ENCODE results near the gene ADAP1. TPM values are rescaled to one million over a fixed set of nuclear protein-coding genes. Genes with fewer than 3 reads are reported as not detected.

Gene ADAP1
- total RNA-seq, 1 experiment from 2014 or later, result 34.0 TPM

DNA sequence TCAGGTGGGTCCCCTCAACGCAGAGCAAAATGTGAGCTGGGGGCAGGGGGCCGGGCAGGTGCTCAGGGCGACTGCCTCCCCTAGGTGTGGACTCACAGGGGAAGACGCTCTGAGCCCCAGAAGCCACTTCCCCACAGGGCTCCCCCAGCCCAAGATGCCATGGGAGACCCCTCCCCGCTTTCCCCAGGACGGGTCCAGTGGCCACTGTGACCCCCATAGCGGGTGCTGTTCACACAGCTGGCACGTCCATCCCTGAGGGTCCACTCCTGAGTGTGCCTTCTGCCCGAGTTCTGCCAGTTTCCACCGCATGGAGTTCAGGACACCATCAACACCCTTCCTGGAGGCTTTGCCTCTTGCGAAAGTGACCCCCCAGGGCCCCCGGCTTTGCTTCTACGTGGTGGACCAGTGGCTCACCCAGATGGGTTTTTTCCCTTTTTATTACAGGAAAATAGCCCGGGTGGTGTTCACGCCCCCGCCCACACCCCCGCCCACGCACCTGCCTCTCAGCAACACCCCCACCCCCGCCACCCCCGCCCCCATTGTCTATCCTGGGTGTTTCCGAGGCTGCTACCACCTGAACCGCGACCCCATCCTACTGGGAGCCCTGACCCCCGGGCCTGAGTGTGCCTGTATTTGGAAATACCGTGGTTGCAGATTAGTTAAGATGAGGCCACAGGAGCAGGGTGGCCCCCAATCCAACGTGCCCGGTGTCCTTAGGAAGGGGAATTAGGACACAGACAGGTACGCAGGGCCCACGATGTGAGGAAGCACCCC, 32.0 kb downstream of the ADAP1 start (continued):
- TF ChIP-seq ZBTB33 (IDR thresholded peaks at IDR 0.05; ENCODE audit: extremely low read depth, insufficient replicate concordance, low read length), result no peak
- no peak for TF ChIP-seq YY1 (IDR thresholded peaks at IDR 0.05; ENCODE audit: extremely low read depth, insufficient replicate concordance, low read depth, low read length)
- TF ChIP-seq, protein P1, sequence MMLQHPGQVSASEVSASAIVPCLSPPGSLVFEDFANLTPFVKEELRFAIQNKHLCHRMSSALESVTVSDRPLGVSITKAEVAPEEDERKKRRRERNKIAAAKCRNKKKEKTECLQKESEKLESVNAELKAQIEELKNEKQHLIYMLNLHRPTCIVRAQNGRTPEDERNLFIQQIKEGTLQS (IDR thresholded peaks at IDR 0.05), result no peak
- TF ChIP-seq, protein P2, sequence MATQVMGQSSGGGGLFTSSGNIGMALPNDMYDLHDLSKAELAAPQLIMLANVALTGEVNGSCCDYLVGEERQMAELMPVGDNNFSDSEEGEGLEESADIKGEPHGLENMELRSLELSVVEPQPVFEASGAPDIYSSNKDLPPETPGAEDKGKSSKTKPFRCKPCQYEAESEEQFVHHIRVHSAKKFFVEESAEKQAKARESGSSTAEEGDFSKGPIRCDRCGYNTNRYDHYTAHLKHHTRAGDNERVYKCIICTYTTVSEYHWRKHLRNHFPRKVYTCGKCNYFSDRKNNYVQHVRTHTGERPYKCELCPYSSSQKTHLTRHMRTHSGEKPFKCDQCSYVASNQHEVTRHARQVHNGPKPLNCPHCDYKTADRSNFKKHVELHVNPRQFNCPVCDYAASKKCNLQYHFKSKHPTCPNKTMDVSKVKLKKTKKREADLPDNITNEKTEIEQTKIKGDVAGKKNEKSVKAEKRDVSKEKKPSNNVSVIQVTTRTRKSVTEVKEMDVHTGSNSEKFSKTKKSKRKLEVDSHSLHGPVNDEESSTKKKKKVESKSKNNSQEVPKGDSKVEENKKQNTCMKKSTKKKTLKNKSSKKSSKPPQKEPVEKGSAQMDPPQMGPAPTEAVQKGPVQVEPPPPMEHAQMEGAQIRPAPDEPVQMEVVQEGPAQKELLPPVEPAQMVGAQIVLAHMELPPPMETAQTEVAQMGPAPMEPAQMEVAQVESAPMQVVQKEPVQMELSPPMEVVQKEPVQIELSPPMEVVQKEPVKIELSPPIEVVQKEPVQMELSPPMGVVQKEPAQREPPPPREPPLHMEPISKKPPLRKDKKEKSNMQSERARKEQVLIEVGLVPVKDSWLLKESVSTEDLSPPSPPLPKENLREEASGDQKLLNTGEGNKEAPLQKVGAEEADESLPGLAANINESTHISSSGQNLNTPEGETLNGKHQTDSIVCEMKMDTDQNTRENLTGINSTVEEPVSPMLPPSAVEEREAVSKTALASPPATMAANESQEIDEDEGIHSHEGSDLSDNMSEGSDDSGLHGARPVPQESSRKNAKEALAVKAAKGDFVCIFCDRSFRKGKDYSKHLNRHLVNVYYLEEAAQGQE (IDR thresholded peaks at IDR 0.05; ENCODE audit: low read depth), result no peak
- no peak for TF ChIP-seq RAD21 (IDR thresholded peaks at IDR 0.05; ENCODE audit: low read depth)
- no peak for TF ChIP-seq CEBPB (IDR thresholded peaks at IDR 0.05; ENCODE audit: low read depth)
- no peak for TF ChIP-seq FOSL1 (IDR thresholded peaks at IDR 0.05; ENCODE audit: low read depth)
